Neural progenitor cell (in vitro differentiated cells): Measurements from ENCODE around the gene MDM2. TPM values are rescaled to one million over a fixed set of nuclear protein-coding genes. Genes with fewer than 3 reads are reported as not detected.
A peak's percentile ranks its signal among the peaks of the same experiment; 100 is the strongest.

ENCODE experiments used
- DNase-seq: peaks from one replicate; pipeline ENCODE4 v3.0.0-alpha.2; 2016; ENCODE audit warnings: low spot score
- H2AFZ ChIP-seq: fragments of 200-600 bp; sonication (generic); replicated peaks from 2 replicates; pipeline ENCODE4 v1.6.1; 2016; ENCODE audit warnings: antibody characterized with exemption
- H3F3A ChIP-seq: fragments of 200-600 bp; sonication (generic); 2 replicates; pipeline ENCODE4 v1.6.1; 2016; ENCODE audit warnings: antibody characterized with exemption, low read depth
- H3K27ac ChIP-seq: fragments of 200-600 bp; sonication (generic); 2 replicates; pipeline ENCODE4 v1.5.1; 2016; ENCODE audit warnings: mild to moderate bottlenecking
- H3K27me3 ChIP-seq: fragments of 200-600 bp; sonication (generic); 2 replicates; pipeline ENCODE4 v1.6.1; 2016; ENCODE audit warnings: mild to moderate bottlenecking, moderate library complexity
- H3K36me3 ChIP-seq: fragments of 200-600 bp; sonication (generic); 2 replicates; pipeline ENCODE4 v1.5.1; 2016
- H3K4me1 ChIP-seq: fragments of 200-600 bp; sonication (generic); 2 replicates; pipeline ENCODE4 v1.6.1; 2016; ENCODE audit warnings: mixed run types
- H3K4me2 ChIP-seq: fragments of 200-600 bp; sonication (generic); 2 replicates; pipeline ENCODE4 v1.6.1; 2016
- H3K4me3 ChIP-seq: fragments of 200-600 bp; sonication (generic); 2 replicates; pipeline ENCODE4 v1.5.1; 2016
- H3K79me2 ChIP-seq: fragments of 200-600 bp; sonication (generic); 2 replicates; pipeline ENCODE4 v1.6.1; 2016; ENCODE audit warnings: low read depth
- H3K9ac ChIP-seq: fragments of 200-600 bp; sonication (generic); 2 replicates; pipeline ENCODE4 v1.6.1; 2016
- H3K9me3 ChIP-seq: fragments of 200-600 bp; sonication (generic); 2 replicates; pipeline ENCODE4 v1.5.1; 2016; ENCODE audit warnings: low read depth
- H4K20me1 ChIP-seq: fragments of 200-600 bp; sonication (generic); 2 replicates; pipeline ENCODE4 v1.6.1; 2016; ENCODE audit warnings: low read depth
- H3K27ac Mint-ChIP-seq: 3 replicates; pipeline ENCODE4 v1.8.0; 2021; ENCODE audit warnings: mixed read lengths
- H3K27me3 Mint-ChIP-seq: 2 replicates; pipeline ENCODE4 v1.8.0; 2022; ENCODE audit warnings: low read depth, mild to moderate bottlenecking, inconsistent platforms, moderate library complexity, mixed read lengths; ENCODE audit not compliant: insufficient read depth
- H3K36me3 Mint-ChIP-seq: 3 replicates; pipeline ENCODE4 v1.8.0; 2021; ENCODE audit warnings: mixed read lengths
- H3K4me1 Mint-ChIP-seq: 3 replicates; pipeline ENCODE4 v1.8.0; 2021; ENCODE audit warnings: mixed read lengths
- H3K4me3 Mint-ChIP-seq: 3 replicates; pipeline ENCODE4 v1.8.0; 2021; ENCODE audit warnings: mild to moderate bottlenecking, moderate library complexity, mixed read lengths
- H3K9me3 Mint-ChIP-seq: 3 replicates; pipeline ENCODE4 v1.8.0; 2020; ENCODE audit warnings: mixed read lengths
- CTCF ChIP-seq: fragments of 200-600 bp; sonication (generic); IDR thresholded peaks from 2 replicates; pipeline ENCODE4 v1.5.1; 2017; ENCODE audit warnings: antibody characterized with exemption, mild to moderate bottlenecking
- EZH2 ChIP-seq: fragments of 200-600 bp; sonication (generic); IDR thresholded peaks from 2 replicates; pipeline ENCODE4 v1.6.1; 2017; ENCODE audit warnings: antibody characterized with exemption, mild to moderate bottlenecking, moderate library complexity
- EZH2phosphoT487 ChIP-seq: fragments of 200-600 bp; sonication (generic); IDR thresholded peaks from 2 replicates; pipeline ENCODE4 v1.6.1; 2017; ENCODE audit warnings: antibody characterized with exemption
- total RNA-seq: library from RNA; depleted of rRNA; stranded (reverse); fragments of >200 nt; gene quantifications from 2 replicates; pipeline ENCODE4 v1.2.3, GENCODE V29; 2015; ENCODE audit warnings: low replicate concordance

Gene MDM2
- total RNA-seq, 1 donor from 2014 or later: 93.8 TPM

- H3K27ac Mint-ChIP-seq: peak overlapping the region; percentile 36
- Histone ChIP-seq H3K4me3 (no peak overlapping the region), H3K27me3 (no peaks in the 10 kb centered on the region), H3K9me3 (no peaks in the 10 kb centered on the region), H2AFZ (no peak overlapping the region), H3K27ac (no peak overlapping the region), H3K4me1 (no peaks in the 10 kb centered on the region), H3K9ac (no peak overlapping the region), H3F3A (no peaks in the 10 kb centered on the region), H3K79me2 (no peaks in the 10 kb centered on the region), H4K20me1 (no peaks in the 10 kb centered on the region), H3K36me3 (no peaks in the 10 kb centered on the region), H3K4me2 (no peak overlapping the region)
- no peaks in the 10 kb centered on the region for H3K36me3 Mint-ChIP-seq
- H3K4me3 Mint-ChIP-seq: no peak overlapping the region
- no peaks in the 10 kb centered on the region for H3K4me1 Mint-ChIP-seq
- no peaks in the 10 kb centered on the region for H3K9me3 Mint-ChIP-seq
- TF ChIP-seq EZH2: no peak
- no peak for TF ChIP-seq EZH2phosphoT487
- no peak for TF ChIP-seq CTCF
- DNase-seq: no peak
- H3K27me3 Mint-ChIP-seq: peaks cover 2% of the 10 kb centered on the region
Measured at GRCh38 chr12:68894276-68894855, 86.4 kb downstream of the MDM2 start.

- Mint-ChIP-seq H3K4me1 (no peaks in the 10 kb centered on the region), H3K4me3 (no peak overlapping the region), H3K9me3 (no peaks in the 10 kb centered on the region), H3K36me3 (no peaks in the 10 kb centered on the region), H3K27ac (no peak overlapping the region), H3K27me3 (peaks cover 2% of the 10 kb centered on the region)
- Histone ChIP-seq H3K36me3 (no peaks in the 10 kb centered on the region), H3K9me3 (no peaks in the 10 kb centered on the region), H3K4me2 (no peak overlapping the region), H3K27me3 (no peaks in the 10 kb centered on the region), H3K9ac (no peak overlapping the region), H3K4me3 (no peak overlapping the region), H3K27ac (no peak overlapping the region), H3F3A (no peaks in the 10 kb centered on the region), H2AFZ (no peak overlapping the region), H3K4me1 (no peaks in the 10 kb centered on the region), H3K79me2 (no peaks in the 10 kb centered on the region), H4K20me1 (no peaks in the 10 kb centered on the region)
- TF ChIP-seq EZH2phosphoT487 (no peak), EZH2 (no peak), CTCF (no peak)
- DNase-seq: no peak
Measured at GRCh38 chr12:68896881-68897540, 89.0 kb downstream of the MDM2 start.

- Histone ChIP-seq H3K9me3 (no peaks in the 10 kb centered on the region), H2AFZ (no peak overlapping the region), H3K4me3 (no peak overlapping the region), H3K4me1 (no peaks in the 10 kb centered on the region), H4K20me1 (no peaks in the 10 kb centered on the region), H3K9ac (no peak overlapping the region), H3K36me3 (no peaks in the 10 kb centered on the region), H3K27me3 (no peaks in the 10 kb centered on the region), H3K27ac (no peak overlapping the region), H3F3A (no peaks in the 10 kb centered on the region), H3K79me2 (no peaks in the 10 kb centered on the region), H3K4me2 (no peak overlapping the region)
- H3K27ac Mint-ChIP-seq: no peak overlapping the region
- H3K4me3 Mint-ChIP-seq: no peak overlapping the region
- no peaks in the 10 kb centered on the region for H3K9me3 Mint-ChIP-seq
- no peak for DNase-seq
- no peaks in the 10 kb centered on the region for H3K4me1 Mint-ChIP-seq
- no peaks in the 10 kb centered on the region for H3K36me3 Mint-ChIP-seq
- no peak for TF ChIP-seq CTCF
- no peak for TF ChIP-seq EZH2
- no peak for TF ChIP-seq EZH2phosphoT487
- peaks cover 4% of the 10 kb centered on the region for H3K27me3 Mint-ChIP-seq
Measured at GRCh38 chr12:68899251-68899771, 91.3 kb downstream of the MDM2 start.
